GM12801 (cell line): ENCODE measurements around the gene SERPINB6.

Source experiments
- CTCF ChIP-seq: IDR thresholded peaks from one replicate; pipeline ENCODE4 v1.5.1; 2011; ENCODE audit warnings: control low read depth; ENCODE audit not compliant: insufficient read length; ENCODE audit errors: extremely low read depth

Gene SERPINB6

GRCh38 chr6:2988094-2988425 is 16.7 kb upstream of the SERPINB6 start:
- TF ChIP-seq CTCF: no peak

- TF ChIP-seq CTCF: no peak
Observed at GRCh38 chr6:2986722-2987221, 15.4 kb upstream of the SERPINB6 start.

- TF ChIP-seq CTCF: no peak
Observed at GRCh38 chr6:2984738-2985406, 13.5 kb upstream of the SERPINB6 start.

GRCh38 chr6:2982426-2983117 is 11.2 kb upstream of the SERPINB6 start:
- TF ChIP-seq CTCF: no peak

- no peak for TF ChIP-seq CTCF
Observed at GRCh38 chr6:2980465-2980855, 9.1 kb upstream of the SERPINB6 start.

- TF ChIP-seq CTCF: no peak
Observed at GRCh38 chr6:2979819-2980464, 8.6 kb upstream of the SERPINB6 start.

- no peak for TF ChIP-seq CTCF
Observed at GRCh38 chr6:2978923-2979322, 7.6 kb upstream of the SERPINB6 start.
